ENCODE measurements around the gene NTMT2.

Gene NTMT2

GRCh38 chr1:170213596-170213995 lies 67.8 kb downstream of the NTMT2 start:
- DNase-seq: no peak

GRCh38 chr1:170214117-170215032 lies 68.6 kb downstream of the NTMT2 start:
- no peak for DNase-seq

- no peak for DNase-seq
Observed at GRCh38 chr1:170215072-170215885, 69.5 kb downstream of the NTMT2 start.

- DNase-seq: no peak
Observed at GRCh38 chr1:170217517-170218256, 71.9 kb downstream of the NTMT2 start.

GRCh38 chr1:170218257-170218650 lies 72.5 kb downstream of the NTMT2 start:
- DNase-seq: no peak
